ENCODE measurements around the gene A3GALT2.

DNA sequence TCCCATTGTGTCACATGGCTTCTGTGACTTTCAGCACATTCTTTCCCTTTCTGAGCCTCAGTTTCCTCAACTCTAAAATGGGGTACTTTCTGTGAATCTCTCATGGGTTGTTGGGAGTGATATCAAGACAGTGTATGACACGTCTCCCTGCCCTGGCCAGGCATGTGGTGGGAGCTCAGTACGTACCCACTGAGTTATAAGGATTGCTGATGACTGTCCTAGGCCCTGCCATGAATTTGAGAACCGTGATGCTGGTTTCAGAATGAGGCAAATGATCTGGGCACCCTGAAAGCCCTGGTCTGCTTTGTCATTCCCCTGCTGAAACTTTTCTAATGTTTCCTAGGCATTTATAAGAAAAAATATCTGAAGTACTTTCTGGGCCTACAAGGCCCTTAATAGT is 61.0 kb downstream of the A3GALT2 start:
- no peak for TF ChIP-seq CREB1 (CRISPR knock-in tag; IDR thresholded peaks at IDR 0.05)
- TF ChIP-seq, protein P1, sequence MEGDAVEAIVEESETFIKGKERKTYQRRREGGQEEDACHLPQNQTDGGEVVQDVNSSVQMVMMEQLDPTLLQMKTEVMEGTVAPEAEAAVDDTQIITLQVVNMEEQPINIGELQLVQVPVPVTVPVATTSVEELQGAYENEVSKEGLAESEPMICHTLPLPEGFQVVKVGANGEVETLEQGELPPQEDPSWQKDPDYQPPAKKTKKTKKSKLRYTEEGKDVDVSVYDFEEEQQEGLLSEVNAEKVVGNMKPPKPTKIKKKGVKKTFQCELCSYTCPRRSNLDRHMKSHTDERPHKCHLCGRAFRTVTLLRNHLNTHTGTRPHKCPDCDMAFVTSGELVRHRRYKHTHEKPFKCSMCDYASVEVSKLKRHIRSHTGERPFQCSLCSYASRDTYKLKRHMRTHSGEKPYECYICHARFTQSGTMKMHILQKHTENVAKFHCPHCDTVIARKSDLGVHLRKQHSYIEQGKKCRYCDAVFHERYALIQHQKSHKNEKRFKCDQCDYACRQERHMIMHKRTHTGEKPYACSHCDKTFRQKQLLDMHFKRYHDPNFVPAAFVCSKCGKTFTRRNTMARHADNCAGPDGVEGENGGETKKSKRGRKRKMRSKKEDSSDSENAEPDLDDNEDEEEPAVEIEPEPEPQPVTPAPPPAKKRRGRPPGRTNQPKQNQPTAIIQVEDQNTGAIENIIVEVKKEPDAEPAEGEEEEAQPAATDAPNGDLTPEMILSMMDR (IDR thresholded peaks at IDR 0.05), result no peak

All from WTC11 (cell line).